HG02623 (cell line): ENCODE results near the gene IFNL3.
"Not testable (repeated sequence)": the region's sequence is repeated elsewhere in the genome, so short reads cannot be mapped to it uniquely, and the experiment has no call there.

ENCODE experiments used
- ATAC-seq: cut with Tn5 transposase; IDR thresholded peaks from one replicate; pipeline ENCODE4 v1.9.1; 2021; ENCODE audit warnings: moderate library complexity; ENCODE audit not compliant: unreplicated experiment

IFNL3 gene

DNA sequence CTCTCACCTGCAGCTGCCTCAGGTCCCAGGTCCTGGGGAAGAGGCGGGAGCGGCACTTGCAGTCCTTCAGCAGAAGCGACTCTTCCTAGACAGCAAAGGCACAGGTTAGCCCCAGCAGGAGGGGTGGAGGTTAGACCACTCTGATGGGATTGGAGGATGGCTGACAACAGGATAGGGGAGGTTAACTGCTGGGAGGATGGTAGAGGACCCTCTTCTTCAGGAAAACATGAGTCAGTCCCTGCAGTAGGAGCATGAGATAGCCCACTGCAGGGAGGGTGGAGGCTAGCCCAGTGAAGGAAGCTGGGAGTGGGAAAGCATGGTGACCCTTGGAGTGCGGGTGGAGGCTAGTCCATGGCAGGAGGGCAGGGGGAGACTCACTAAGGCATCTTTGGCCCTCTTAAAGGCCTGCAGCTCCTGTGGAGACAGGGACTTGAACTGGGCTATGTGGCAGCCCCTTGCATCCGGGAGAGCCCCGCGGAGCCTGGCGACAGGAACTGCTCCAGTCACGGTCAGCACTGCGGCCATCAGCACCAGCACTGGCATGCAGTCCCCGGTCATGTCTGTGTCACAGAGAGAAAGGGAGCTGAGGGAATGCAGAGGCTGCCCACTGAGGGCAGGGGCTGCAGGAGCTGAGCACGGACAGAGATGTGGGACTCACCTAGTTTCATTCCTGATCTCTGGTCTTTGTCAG is at the start of gene IFNL3:
TSS of gene IFNL3 (minus strand) at position 597 of the 691 bp plus-strand sequence. CDS start at position 558, 39 bp downstream.
- not testable (repeated sequence) for ATAC-seq

DNA sequence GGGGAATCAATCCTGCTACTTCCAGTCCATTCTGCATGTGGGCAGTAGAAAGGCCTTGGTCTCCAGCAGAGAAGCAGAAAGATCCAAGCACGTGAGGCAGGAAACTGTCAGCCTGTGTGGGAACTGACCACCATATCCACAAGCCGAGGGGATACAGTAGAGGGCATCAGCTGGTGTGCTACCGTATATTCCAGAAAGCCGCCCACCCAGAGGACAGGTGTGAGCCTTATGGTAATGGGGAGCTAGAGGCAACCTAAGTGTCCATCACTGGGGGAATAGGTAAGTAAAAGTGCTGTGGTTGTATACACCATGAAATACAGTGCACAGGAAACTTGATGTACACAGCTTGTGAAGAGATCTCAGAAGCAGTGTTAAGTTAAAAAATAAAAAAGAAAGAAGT is 48.6 kb upstream of the IFNL3 start:
- ATAC-seq: no peak

DNA sequence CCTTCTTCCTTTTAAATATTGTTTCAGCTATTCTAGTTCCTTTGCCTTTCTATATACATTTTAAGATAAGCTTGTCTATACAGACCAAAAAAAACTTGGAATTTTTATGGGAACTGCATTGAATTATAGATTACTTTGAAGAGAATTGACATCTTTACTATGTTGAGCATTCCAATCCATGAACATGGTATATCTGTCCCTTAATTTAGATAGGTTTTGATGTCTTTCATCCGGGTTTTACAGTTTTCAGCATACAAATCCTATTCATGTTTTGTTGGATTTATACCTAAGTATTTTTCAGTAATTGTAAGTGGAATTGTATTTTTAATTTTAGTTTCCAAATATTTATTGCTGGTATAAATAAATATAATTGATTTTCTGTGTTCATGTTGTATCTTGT is 39.2 kb upstream of the IFNL3 start:
- no peak for ATAC-seq

DNA sequence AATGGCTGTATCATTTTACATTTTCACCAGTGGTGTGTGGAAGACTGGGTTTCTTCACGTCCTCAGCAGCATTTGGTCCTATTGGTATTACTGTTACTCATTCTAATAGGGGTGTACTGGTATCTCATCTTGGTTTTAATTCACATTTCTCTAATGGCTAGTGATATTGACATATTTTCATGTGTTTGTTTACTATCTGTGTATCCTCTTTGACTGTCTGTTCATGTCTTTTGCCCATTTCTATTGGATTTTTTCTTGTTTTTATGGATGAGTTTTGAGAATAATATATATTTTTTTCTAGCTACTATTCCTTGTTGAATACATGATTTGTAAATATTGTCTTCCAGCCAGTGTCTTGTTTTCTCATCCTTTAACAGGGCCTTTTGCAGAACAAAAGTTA is 37.2 kb upstream of the IFNL3 start:
- ATAC-seq: no peak

DNA sequence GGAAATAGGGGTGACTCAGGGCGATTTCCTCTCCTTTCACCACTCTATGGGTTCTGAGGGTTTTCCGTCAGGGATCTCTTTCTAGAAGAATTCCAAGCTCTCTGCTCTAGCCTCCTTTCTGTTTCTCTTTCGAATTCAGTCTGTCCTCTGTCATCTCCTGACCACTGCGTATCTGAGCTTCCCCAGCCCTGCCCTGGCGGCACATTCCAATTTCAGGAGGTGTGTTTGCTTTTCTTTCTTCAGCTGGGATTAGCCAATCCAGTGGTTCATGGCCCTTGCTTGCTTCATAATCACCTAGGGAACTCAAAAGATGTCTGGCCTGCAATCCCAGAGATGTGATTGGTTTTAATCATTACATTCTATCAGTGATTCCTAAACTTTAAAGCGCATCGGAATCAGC is 32.8 kb upstream of the IFNL3 start:
- no peak for ATAC-seq

DNA sequence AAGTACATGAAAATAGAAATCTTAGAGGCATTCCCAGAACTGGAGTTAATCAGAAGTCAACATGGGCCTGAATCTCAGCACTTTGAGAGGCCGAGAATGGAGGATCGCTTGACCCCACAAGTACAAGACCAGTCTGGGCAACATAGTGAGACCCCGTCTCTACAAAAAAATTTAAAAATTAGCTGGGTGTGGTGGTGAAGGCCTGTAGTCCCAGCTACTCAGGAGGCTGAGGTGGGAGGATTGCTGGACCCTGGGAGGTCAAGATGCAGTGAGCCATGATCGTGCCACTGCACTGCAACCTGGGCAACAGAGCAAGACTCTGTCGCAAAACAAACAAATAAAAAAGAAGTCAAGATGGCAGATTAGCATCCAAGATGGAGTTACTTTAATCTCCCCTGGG is 31.9 kb upstream of the IFNL3 start:
- ATAC-seq: no peak

DNA sequence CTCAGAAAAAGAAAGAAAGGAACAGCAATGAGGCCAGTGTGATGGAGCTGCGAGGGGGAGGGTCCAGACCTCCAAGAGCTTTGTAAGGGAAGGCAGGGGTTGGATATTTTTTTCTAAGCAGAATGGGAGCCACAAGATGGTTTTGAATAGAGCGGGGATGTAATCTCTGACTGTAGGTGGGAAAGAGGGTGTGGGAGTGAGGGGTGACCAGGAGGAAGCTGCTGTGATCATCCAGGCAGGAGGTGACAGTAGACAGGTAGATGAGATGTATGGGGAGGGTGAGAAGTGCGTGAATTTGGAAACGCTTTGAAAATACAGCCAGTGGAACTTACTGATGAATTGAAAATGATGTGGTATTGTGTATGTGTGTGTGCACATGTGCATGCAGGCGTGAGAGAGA is 30.8 kb upstream of the IFNL3 start:
- no peak for ATAC-seq

DNA sequence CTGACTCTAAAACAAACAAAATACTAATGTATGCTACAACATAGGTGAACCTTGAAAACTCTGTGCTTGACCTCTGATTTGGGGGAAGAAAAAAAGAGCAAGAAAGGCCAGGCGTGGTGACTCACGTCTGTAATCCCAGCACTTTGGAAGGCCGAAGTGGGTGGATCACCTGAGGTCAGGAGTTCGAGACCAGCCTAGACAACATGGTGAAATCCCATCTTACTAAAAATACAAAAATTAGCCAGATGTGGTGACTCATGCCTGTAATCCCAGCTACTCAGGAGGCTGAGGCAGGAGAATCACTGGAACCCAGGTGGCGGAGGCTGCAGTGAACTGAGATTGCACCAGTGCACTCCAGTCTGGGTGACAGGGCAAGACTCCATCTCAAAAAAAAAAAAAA is 29.1 kb upstream of the IFNL3 start:
- not testable (repeated sequence) for ATAC-seq

- no peak for ATAC-seq
Measured at GRCh38 chr19:39270036-39270871, 25.4 kb upstream of the IFNL3 start.

- not testable (repeated sequence) for ATAC-seq
Measured at GRCh38 chr19:39269369-39269768, 24.6 kb upstream of the IFNL3 start.

GRCh38 chr19:39268531-39269223 is 23.9 kb upstream of the IFNL3 start:
- ATAC-seq: not testable (repeated sequence)

GRCh38 chr19:39268085-39268484 is 23.3 kb upstream of the IFNL3 start, which contains the start of gene IFNL2:
IFNL2 (plus strand) TSS chr19:39268396; CDS start chr19:39268569, 173 bp downstream.
- not testable (repeated sequence) for ATAC-seq

- no peak for ATAC-seq
Measured at GRCh38 chr19:39265321-39265916, 20.6 kb upstream of the IFNL3 start.

GRCh38 chr19:39264306-39265290 is 19.8 kb upstream of the IFNL3 start:
- ATAC-seq: no peak

DNA sequence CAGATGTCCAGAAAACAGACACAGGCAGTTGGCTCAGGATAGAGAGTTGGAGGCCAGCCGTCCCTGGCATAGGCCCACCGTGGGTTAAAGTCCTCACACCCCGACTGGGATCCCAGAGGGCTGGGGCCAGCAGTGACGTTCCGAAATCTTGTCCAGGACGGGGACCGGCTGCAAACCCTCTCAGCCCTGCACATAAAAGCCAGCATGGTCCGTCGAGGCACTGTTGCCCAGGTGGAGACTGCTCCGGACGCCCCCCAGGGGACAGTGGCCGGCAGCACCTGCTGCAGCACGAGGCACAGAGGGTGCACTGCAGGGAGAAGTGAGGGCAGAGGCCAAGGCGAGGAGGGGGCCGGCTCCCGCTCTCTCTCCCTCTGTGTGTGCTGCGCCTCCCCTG is 19.1 kb upstream of the IFNL3 start:
- ATAC-seq: no peak

GRCh38 chr19:39262496-39262895 is 17.7 kb upstream of the IFNL3 start:
- no peak for ATAC-seq

GRCh38 chr19:39261704-39262103 is 16.9 kb upstream of the IFNL3 start:
- ATAC-seq: no peak

DNA sequence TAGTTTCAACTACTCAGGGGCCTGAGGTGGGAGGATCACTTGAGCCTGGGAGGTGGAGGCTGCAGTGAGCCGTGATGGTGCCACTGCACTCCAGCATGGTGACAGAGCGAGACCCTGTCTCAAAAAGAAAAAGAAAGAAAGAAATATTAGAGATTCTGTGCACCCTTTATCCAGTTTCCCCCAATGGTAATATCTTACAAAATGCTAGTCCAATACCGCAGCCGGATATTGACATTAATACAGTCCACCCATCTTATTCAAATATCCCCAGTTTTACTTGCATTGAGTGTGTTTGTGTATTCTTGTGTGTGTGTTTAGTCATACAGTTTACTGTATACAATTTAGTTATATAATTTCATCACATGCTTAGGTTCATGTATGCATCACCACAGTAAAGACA is 12.4 kb upstream of the IFNL3 start:
- ATAC-seq: no peak

DNA sequence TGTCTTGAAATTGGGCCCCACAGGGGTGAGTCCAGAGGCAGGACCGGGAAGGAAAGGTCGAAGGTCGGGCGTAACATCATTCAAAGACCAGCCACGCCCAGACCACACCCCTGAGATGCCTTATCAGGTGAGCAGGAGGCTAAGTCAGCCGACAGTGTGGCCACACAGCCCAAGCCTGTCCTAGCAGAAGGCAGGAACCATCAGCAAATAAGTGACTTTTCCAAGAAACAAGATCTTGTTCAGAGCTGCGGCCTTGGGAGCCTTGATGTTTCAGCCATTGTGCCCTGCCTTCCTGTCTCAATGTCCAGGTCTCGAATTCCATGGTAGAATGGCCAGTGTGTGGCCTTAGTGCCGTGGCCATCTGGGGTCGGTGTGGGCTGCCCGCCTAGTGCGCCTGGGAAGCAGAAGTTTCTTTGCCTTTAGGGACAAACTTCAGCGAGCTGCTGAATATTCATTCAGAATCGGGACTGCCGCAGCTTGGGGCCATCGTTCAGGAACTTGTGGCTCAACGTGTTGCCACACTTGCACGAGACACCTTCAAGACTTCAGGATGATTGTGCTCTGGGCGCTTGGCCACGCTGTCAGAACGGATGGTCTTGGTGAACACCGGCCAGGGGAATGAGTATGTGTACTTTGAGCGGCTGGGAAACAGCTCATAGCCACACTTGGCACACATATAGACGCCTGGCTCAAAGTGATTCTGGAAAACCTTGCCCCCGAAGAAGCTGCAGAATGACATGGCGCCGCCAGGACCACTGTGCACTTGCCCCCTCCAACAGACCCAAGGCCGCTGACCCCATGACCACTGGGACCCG is 9.9 kb upstream of the IFNL3 start:
- ATAC-seq: no peak
